Spleen (tissue), 7 donors: ENCODE measurements around the gene CFAP43.

Experiments
- CTCF ChIP-seq, 11 experiments: fragments of 200-600 bp in 7 of 11; fragments of 450-650 bp in 4 of 11; sonication (generic) in 4 of 11; IDR thresholded peaks in 8 of 11; conservative IDR thresholded peaks in 3 of 11; 1 replicate in 7 of 11; 2 replicates in 4 of 11; pipeline versions ENCODE4 v1.4.0 to v1.8.0; 2016 to 2021; ENCODE audit warnings: antibody characterized with exemption in 11 of 11, inconsistent platforms in 4 of 11, mild to moderate bottlenecking in 1 of 11
- POLR2A ChIP-seq, 3 donors: fragments of 450-650 bp; IDR thresholded peaks; one replicate each; pipeline ENCODE4 v1.5.1; 2017; ENCODE audit warnings: antibody characterized with exemption in 3 of 3, mild to moderate bottlenecking in 1 of 3
- POLR2AphosphoS5 ChIP-seq, 3 donors: sonication (generic); formaldehyde crosslinking; IDR thresholded peaks; one replicate each; pipeline ENCODE4 v1.5.1; 2017; ENCODE audit warnings: antibody characterized with exemption in 3 of 3
- donor health status: DM: no; HTN: no; CAD: no; lungs with moderate emphysema.
- donor health status: DM: no; HTN: no; CAD: no.
- donor health status: DM: no; HTN: no; CAD: no.

DNA sequence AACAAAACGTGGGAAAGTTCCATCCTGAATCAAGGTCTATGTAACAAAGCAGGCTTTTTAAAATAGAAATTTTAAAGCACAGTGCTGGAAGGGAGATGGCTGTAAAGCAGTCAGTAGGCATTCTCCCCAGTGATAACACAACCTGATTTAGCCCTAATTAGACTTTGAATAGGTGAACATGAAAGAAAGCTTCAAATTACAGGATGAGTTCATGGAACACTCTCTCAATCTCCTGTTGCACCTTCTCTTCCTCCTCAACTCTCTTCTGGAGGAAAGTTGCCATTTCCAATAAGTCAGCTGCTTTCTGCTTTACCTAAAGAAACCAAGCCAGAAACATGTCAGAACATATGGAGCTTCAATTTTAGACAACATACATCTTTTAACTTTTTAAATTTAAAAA is 90.1 kb downstream of the CFAP43 start:
- no peak for TF ChIP-seq CTCF (IDR thresholded peaks at IDR 0.05 in 8 of 11, conservative IDR thresholded peaks at IDR 0.05 in 3 of 11)
- TF ChIP-seq POLR2A (IDR thresholded peaks at IDR 0.05): no peak
- no peak for TF ChIP-seq POLR2AphosphoS5 (IDR thresholded peaks at IDR 0.05)
